ENCODE data around the gene CABCOCO1.

- TF ChIP-seq CTCF (conservative IDR thresholded peaks at IDR 0.05) (no peak), ZFX (IDR thresholded peaks at IDR 0.05) (no peak)
Measured at GRCh38 chr10:61760943-61761824, 98.5 kb downstream of the CABCOCO1 start.
